GM12891 (cell line): ENCODE data around the gene ARFGEF2.
A peak's percentile ranks its signal among the peaks of the same experiment; 100 is the strongest.
"Not testable (repeated sequence)": the region's sequence is repeated elsewhere in the genome, so short reads cannot be mapped to it uniquely, and the experiment has no call there.

Experiments used
- DNase-seq: peaks from one replicate; pipeline ENCODE4 v3.0.0; 2011; ENCODE audit warnings: low spot score; ENCODE audit not compliant: insufficient read length
- FAIRE-seq: peaks from 2 replicates; lab custom pipeline; 2011; peaks lifted over from hg19 to GRCh38; lab: Jason Lieb, UNC
- PAX5 ChIP-seq: IDR thresholded peaks from 2 replicates; pipeline ENCODE4 v1.6.1; 2011; ENCODE audit warnings: low read length, moderate library complexity, mild to moderate bottlenecking; ENCODE audit not compliant: insufficient read depth, severe bottlenecking
- POLR2A ChIP-seq: IDR thresholded peaks from 2 replicates; pipeline ENCODE4 v1.6.1; 2011; ENCODE audit warnings: low read depth, low read length, control low read depth
- POLR2AphosphoS5 ChIP-seq: IDR thresholded peaks from 2 replicates; pipeline ENCODE4 v1.6.1; 2011; ENCODE audit warnings: low read depth, low read length, control low read depth
- POU2F2 ChIP-seq: IDR thresholded peaks from 2 replicates; pipeline ENCODE4 v1.6.1; 2011; ENCODE audit warnings: low read depth, mild to moderate bottlenecking, control low read depth, low read length, moderate library complexity
- SPI1 ChIP-seq: IDR thresholded peaks from 2 replicates; pipeline ENCODE4 v1.6.1; 2011; ENCODE audit warnings: low read depth, low read length, control low read depth
- TAF1 ChIP-seq: IDR thresholded peaks from 2 replicates; pipeline ENCODE4 v1.6.1; 2011; ENCODE audit warnings: low read depth, low read length, control low read depth

Gene ARFGEF2

GRCh38 chr20:48885237-48885636 is 36.3 kb upstream of the ARFGEF2 start:
- DNase-seq (no peak), FAIRE-seq (no peak)
- no peak for TF ChIP-seq PAX5
- no peak for TF ChIP-seq SPI1
- TF ChIP-seq POLR2A = no peak
- no peak for TF ChIP-seq POU2F2
- TF ChIP-seq TAF1 = no peak
- no peak for TF ChIP-seq POLR2AphosphoS5

DNA sequence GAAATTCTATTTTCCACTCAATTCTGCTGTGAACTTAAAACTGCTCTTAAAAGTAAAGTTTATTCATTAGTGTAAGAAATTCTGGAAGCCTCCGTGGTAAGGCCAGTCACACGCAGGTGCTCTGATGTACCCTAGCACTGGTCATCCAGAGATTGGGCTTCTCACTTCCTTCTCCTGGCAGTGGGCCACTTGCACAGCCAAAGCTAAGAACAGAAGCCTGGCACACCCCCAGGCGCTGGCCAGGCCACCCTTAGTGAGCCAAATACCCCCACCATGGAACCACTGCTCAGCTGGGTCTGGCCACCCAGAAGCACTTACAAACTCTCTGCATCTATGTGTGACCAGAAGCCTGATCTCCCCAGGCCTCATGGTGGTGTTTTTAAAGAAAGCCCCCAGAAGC is 35.3 kb upstream of the ARFGEF2 start:
- DNase-seq (no peak), FAIRE-seq (no peak)
- no peak for TF ChIP-seq POU2F2
- TF ChIP-seq PAX5 = no peak
- no peak for TF ChIP-seq SPI1
- no peak for TF ChIP-seq POLR2A

DNA sequence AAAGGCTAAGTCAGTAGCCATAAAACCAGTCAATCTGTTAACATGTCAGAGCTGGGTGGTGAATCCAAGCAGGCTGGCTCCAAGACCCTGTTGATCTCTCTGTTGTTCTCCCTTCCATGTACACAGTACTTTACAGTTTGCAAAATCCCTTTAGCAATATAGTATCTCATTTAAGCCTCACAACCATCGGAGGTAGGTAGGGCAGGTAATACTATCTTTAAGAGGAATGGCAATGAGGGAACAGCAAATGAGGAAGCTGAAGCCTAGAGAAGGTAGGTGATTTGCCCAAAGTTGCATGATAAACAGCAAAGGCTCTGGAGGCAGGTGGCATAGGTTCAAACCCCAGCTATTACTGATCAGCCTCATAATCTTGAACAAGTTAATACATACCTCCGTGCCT is 34.7 kb upstream of the ARFGEF2 start:
- no peak for DNase-seq
- no peak for FAIRE-seq
- TF ChIP-seq TAF1 = no peak

DNA sequence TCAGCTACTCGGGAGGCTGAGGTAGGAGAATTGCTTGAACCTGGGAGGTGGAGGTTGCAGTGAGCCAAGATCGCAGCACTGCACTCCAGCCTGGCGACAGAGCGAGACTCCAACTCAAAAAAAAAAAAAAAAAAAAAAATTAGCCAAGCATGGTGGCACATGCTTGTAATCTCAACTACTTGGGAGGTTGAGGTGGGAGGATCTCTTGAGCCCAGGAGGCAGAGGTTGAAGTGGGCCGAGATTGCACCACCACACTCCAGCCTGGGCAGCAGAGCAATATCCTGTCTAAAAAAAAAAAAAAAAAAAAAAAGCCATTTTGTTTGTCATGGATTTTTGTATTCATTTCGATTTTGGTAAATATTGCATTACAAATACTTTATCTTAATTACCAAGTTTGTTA is 33.0 kb upstream of the ARFGEF2 start:
- not testable (repeated sequence) for FAIRE-seq, DNase-seq

GRCh38 chr20:48889140-48889790 is 32.2 kb upstream of the ARFGEF2 start:
- no peak for DNase-seq
- TF ChIP-seq TAF1 (no peak), SPI1 (peak; percentile 91)
- no peak for FAIRE-seq

DNA sequence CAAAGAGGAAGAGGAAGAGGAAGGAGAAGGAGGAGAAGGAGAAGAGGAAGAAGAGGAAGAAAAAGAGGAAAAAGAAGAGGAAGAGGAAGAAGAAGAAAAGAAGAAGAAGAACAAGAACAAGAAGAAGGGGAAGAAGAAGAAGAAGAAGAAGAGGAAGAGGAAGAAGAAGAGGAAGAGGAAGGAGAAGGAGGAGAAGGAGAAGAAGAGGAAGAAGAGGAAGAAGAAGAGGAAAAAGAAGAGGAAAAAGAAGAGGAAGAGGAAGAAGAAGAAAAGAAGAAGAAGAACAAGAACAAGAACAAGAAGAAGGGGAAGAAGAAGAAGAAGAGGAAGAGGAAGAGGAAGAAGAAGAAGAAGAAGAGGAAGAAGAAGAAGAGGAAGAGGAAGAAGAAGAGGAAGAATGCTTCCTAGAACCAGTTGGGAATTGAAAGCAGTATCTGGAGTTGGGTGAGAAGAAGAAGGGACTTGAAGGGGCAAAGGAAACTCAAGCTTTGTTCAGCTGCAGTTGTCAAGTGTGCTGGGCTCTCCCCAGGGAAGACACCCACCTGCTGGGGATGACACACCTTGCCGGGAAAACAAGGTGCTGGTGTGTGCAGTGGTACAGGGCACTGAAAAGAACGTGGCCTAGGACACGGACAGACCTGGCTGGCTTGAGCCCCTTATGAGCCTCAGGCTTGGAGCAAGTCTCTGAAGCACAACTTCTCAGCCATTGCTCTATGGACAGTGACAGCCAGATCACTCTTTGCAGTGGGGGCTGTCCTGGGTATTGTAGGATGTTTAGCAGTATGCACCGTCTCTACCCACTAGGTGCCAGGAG is 30.1 kb upstream of the ARFGEF2 start:
- TF ChIP-seq POLR2A = no peak
- TF ChIP-seq POU2F2 = no peak
- no peak for TF ChIP-seq PAX5
- TF ChIP-seq POLR2AphosphoS5 = no peak
- TF ChIP-seq TAF1 = no peak
- TF ChIP-seq SPI1 = no peak
- DNase-seq = no peak
- no peak for FAIRE-seq

GRCh38 chr20:48892049-48892470 is 29.5 kb upstream of the ARFGEF2 start:
- TF ChIP-seq POU2F2 = no peak
- TF ChIP-seq POLR2AphosphoS5 = no peak
- no peak for TF ChIP-seq SPI1
- TF ChIP-seq TAF1 = no peak
- TF ChIP-seq POLR2A = no peak
- no peak for TF ChIP-seq PAX5
- DNase-seq (no peak), FAIRE-seq (no peak)

GRCh38 chr20:48892891-48893290 is 28.6 kb upstream of the ARFGEF2 start:
- TF ChIP-seq POLR2A (no peak), PAX5 (no peak), TAF1 (no peak), SPI1 (no peak), POLR2AphosphoS5 (no peak), POU2F2 (no peak)
- DNase-seq (no peak), FAIRE-seq (no peak)

- no peak for FAIRE-seq
- no peak for DNase-seq
- TF ChIP-seq TAF1 (no peak), PAX5 (no peak), POLR2AphosphoS5 (no peak), POLR2A (no peak), POU2F2 (no peak), SPI1 (no peak)
Observed at GRCh38 chr20:48893374-48893773, 28.1 kb upstream of the ARFGEF2 start.

DNA sequence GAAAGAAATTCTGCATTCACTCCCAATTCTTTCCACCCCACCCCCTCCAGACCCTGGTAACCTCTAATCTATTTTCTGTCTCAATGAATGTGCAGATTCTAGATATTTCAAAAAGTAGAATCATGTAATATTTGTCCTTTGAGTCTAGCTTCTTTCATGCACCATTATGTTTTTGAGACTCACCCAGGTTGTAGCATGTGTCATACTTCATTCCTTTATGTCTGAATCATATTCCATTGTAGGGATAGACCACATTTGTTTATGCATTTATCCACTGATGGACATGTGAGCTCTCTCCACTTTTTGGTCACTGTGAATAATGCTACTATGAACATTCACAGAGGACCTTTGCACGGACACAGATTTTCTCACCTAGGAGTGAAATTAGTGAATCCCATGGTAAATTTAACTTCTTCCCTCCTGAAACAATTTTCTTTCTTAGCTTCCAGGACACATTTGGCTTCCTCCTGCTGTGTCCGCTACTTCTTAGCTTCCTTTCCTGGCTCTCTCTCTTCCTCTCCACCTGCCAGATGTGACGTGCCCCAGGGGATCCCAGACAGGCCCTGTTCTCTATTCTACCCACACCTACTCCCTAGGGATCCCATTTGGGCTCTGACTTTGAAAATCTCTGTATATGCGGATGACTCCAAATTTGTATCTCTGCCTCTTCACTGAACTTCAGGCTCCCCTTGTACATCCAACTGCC is 24.1 kb upstream of the ARFGEF2 start:
- DNase-seq (no peak), FAIRE-seq (peak; percentile 13)
- no peak for TF ChIP-seq SPI1
- TF ChIP-seq PAX5 = no peak
- no peak for TF ChIP-seq POLR2A
